DND-41 (cell line): ENCODE measurements around the gene ARIH2.
"Not testable (repeated sequence)": the region's sequence is repeated elsewhere in the genome, so short reads cannot be mapped to it uniquely, and the experiment has no call there.

Experiments used
- ATAC-seq: fragments of 200-7000 bp; cut with Tn5 transposase; 3 replicates; pipeline ENCODE4 v1.9.1; 2021; ENCODE audit warnings: low read depth; ENCODE audit not compliant: insufficient read depth
- DNase-seq: peaks from one replicate; pipeline ENCODE4 v3.0.0-alpha.2; 2020
- H2AFZ ChIP-seq: 2 replicates; pipeline ENCODE4 v1.6.0; 2012; ENCODE audit warnings: low read depth, low read length
- H3K27ac ChIP-seq: 2 replicates; pipeline ENCODE4 v1.5.1; 2012; ENCODE audit warnings: low read length, inconsistent platforms
- H3K27me3 ChIP-seq: fragments of 200-600 bp; sonication (generic); 2 replicates; pipeline ENCODE4 v1.6.0; 2012; ENCODE audit warnings: low read length, mild to moderate bottlenecking, inconsistent platforms; ENCODE audit not compliant: insufficient read depth, poor library complexity
- H3K36me3 ChIP-seq: 2 replicates; pipeline ENCODE4 v1.5.1; 2012; ENCODE audit warnings: low read length, inconsistent platforms; ENCODE audit not compliant: insufficient read depth
- H3K4me1 ChIP-seq: 2 replicates; pipeline ENCODE4 v1.5.1; 2012; ENCODE audit warnings: mild to moderate bottlenecking, low read length; ENCODE audit not compliant: insufficient read depth
- H3K4me2 ChIP-seq: 2 replicates; pipeline ENCODE4 v1.6.0; 2012; ENCODE audit warnings: mild to moderate bottlenecking, moderate library complexity, low read length, inconsistent platforms; ENCODE audit not compliant: insufficient read depth
- H3K4me3 ChIP-seq, 2 experiments: fragments of 200-600 bp in 1 of 2; shearing (Covaris generic) in 1 of 2; 2 replicates each; pipeline ENCODE4 v1.5.1; 2012 to 2016; ENCODE audit warnings: inconsistent platforms in 2 of 2, low read length in 2 of 2, mild to moderate bottlenecking in 2 of 2, low read depth in 1 of 2, moderate library complexity in 1 of 2
- H3K79me2 ChIP-seq: 2 replicates; pipeline ENCODE4 v1.6.0; 2012; ENCODE audit warnings: low read length, inconsistent platforms; ENCODE audit not compliant: insufficient read depth
- H3K9ac ChIP-seq: 2 replicates; pipeline ENCODE4 v1.6.0; 2012; ENCODE audit warnings: low read depth, mild to moderate bottlenecking, inconsistent platforms, low read length, moderate library complexity
- H3K9me3 ChIP-seq: 2 replicates; pipeline ENCODE4 v1.5.1; 2012; ENCODE audit warnings: low read length, moderate library complexity, mild to moderate bottlenecking, inconsistent platforms; ENCODE audit not compliant: insufficient read depth, severe bottlenecking
- H4K20me1 ChIP-seq: 2 replicates; pipeline ENCODE4 v1.6.0; 2012; ENCODE audit warnings: low read length; ENCODE audit not compliant: insufficient read depth
- EZH2 ChIP-seq: IDR thresholded peaks from 3 replicates; pipeline ENCODE4 v1.6.1; 2012; ENCODE audit warnings: borderline replicate concordance, low read depth, mild to moderate bottlenecking, moderate library complexity, low read length, inconsistent platforms; ENCODE audit not compliant: severe bottlenecking
- TF ChIP-seq, protein P1 (sequence below): IDR thresholded peaks from 2 replicates; pipeline ENCODE4 v1.5.1; 2012; ENCODE audit warnings: borderline replicate concordance, low read length, moderate library complexity, mild to moderate bottlenecking; ENCODE audit not compliant: poor library complexity, severe bottlenecking; ENCODE audit errors: extremely low read depth

ARIH2 gene

DNA sequence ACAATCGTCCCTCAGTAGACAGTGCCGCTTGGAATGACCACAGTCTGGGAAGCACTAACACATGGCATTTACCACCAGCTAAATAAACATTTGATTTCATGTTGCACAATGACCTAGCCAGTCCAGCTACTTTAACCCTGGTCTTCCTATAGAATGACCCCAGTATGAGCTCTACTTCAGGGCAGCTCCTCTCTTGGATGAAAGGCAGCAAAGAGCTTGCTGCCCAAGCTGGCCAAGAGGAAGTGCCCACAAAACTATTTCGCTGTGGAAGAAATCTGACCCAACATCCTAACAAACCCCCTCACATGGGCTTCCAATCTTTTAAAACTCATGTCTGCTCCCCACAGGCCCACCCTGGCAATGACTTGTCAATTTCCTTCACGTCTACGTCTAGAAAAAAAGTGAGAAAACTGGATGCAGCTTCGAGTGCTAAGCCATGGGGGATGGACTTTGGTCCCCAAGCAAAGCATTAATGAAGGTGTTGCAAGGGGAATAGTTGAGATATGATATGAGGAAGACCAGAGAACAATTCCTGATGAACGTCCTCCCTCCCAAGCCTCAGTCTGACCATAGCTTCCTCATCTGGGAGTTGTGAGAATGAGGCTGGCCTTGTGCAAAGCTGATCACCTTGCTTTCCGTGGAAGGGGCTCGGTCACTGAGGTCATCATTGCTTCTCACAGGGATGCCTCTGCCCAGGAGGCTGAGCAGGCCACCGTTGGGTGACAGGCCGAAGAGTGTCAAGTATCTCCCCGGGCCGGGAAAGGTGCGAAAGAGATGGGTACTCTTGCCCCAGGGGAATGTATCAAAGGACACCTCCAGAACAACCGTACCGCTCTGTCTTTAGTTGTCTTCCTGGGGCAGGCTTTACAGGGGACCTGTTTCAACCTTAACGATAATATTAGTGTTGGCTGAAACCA is 20.9 kb upstream of the ARIH2 start:
- Histone ChIP-seq H3K4me3 (peak overlapping the region; percentile 30 to 73; a peak in 3 of 4 replicates), H3K4me2 (peak overlapping the region; percentile 92), H3K79me2 (peaks cover 12% of the 10 kb centered on the region), H2AFZ (peak overlapping the region; percentile 85), H3K4me1 (peaks cover 24% of the 10 kb centered on the region), H3K9ac (peak overlapping the region; percentile 60), H3K27me3 (no peaks in the 10 kb centered on the region), H3K27ac (peak overlapping the region; percentile 67), H3K36me3 (no peaks in the 10 kb centered on the region), H4K20me1 (no peaks in the 10 kb centered on the region), H3K9me3 (no peaks in the 10 kb centered on the region)
- no peak for DNase-seq
- ATAC-seq = peak; percentile 4; the same call in 2 of the 3 replicates
- TF ChIP-seq EZH2 = no peak
- TF ChIP-seq, protein P1, sequence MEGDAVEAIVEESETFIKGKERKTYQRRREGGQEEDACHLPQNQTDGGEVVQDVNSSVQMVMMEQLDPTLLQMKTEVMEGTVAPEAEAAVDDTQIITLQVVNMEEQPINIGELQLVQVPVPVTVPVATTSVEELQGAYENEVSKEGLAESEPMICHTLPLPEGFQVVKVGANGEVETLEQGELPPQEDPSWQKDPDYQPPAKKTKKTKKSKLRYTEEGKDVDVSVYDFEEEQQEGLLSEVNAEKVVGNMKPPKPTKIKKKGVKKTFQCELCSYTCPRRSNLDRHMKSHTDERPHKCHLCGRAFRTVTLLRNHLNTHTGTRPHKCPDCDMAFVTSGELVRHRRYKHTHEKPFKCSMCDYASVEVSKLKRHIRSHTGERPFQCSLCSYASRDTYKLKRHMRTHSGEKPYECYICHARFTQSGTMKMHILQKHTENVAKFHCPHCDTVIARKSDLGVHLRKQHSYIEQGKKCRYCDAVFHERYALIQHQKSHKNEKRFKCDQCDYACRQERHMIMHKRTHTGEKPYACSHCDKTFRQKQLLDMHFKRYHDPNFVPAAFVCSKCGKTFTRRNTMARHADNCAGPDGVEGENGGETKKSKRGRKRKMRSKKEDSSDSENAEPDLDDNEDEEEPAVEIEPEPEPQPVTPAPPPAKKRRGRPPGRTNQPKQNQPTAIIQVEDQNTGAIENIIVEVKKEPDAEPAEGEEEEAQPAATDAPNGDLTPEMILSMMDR = peak; percentile 25

GRCh38 chr3:48898383-48899234 is 20.0 kb upstream of the ARIH2 start, which contains the start of gene SLC25A20:
Gene SLC25A20, minus strand, starts transcription at chr3:48898882. Its CDS starts 88 bp downstream, at chr3:48898794.
- Histone ChIP-seq H3K9me3 (no peaks in the 10 kb centered on the region), H3K27ac (peak within 1 kb of the TSS; percentile 79), H3K4me1 (peaks cover 24% of the 10 kb centered on the region), H2AFZ (peak within 1 kb of the TSS; percentile 85), H3K79me2 (peaks cover 12% of the 10 kb centered on the region), H3K4me2 (peak within 1 kb of the TSS; percentile 92), H4K20me1 (no peaks in the 10 kb centered on the region), H3K4me3 (peak within 1 kb of the TSS; percentile 30 to 73; a peak in 3 of 4 replicates), H3K9ac (peak within 1 kb of the TSS; percentile 60), H3K27me3 (no peaks in the 10 kb centered on the region), H3K36me3 (no peaks in the 10 kb centered on the region)
- peak; percentile 96 for ATAC-seq
- TF ChIP-seq EZH2 = no peak
- peak; percentile 93 for DNase-seq

GRCh38 chr3:48899273-48899672 is 19.4 kb upstream of the ARIH2 start:
- DNase-seq (peak; percentile 56), ATAC-seq (peak; percentile 34; the same call in 2 of the 3 replicates)
- Histone ChIP-seq H3K4me1 (peaks cover 24% of the 10 kb centered on the region), H3K36me3 (no peaks in the 10 kb centered on the region), H3K27me3 (no peaks in the 10 kb centered on the region), H2AFZ (peak overlapping the region; percentile 85), H3K9me3 (no peaks in the 10 kb centered on the region), H4K20me1 (no peaks in the 10 kb centered on the region), H3K79me2 (peaks cover 12% of the 10 kb centered on the region), H3K9ac (peak overlapping the region; percentile 60), H3K4me3 (peak overlapping the region in 1 of 2 experiments; percentile 73; a peak in 2 of 4 replicates), H3K27ac (peak overlapping the region; percentile 79), H3K4me2 (peak overlapping the region; percentile 92)
- TF ChIP-seq, protein P1 = no peak
- no peak for TF ChIP-seq EZH2

DNA sequence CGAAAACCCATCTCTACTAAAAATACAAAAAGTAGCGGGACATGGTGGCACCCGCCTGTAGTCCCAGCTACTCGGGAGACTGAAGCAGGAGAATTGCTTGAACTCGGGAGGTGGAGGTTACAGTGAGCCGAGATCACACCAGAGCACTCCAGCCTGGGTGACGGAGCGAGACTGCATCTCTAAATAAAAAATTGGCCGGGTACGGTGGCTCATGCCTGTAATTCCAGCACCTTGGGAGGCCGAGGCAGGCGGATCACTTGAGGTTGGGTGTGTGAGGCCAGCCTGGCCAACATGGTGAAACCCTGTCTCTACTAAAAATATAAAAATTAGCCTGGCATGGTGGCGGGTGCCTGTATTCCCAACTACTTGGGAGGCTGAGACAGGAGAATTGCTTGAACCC is 11.6 kb upstream of the ARIH2 start:
- not testable (repeated sequence) for H3K9ac ChIP-seq, H3K4me1 ChIP-seq, H3K9me3 ChIP-seq, H2AFZ ChIP-seq, DNase-seq, H3K79me2 ChIP-seq, H3K27me3 ChIP-seq, H3K36me3 ChIP-seq, H3K4me3 ChIP-seq, H3K27ac ChIP-seq, H3K4me2 ChIP-seq, H4K20me1 ChIP-seq, ATAC-seq
